ENCODE results near the gene UNC50.

UNC50 gene

DNA sequence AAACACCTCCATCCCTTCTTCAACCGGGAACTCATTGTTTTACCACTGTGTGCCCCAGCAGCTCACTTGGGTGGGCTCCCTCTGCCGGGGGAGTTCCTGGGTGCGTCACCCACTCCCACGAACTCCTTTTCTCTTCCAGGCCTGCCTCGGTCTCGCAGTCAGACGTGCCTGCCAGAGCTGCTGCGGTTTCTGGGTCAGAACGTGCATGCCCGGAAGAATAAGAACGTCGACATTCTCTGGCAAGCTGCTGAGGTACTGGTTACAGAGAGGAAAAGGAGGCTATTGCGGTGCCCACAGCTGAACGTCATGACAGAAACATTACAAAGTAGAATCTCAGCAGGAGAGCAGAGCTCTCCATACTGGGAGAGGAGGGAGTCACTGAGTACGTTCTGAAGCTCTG lies 35.7 kb upstream of the UNC50 start:
- no peak for DNase-seq (ENCODE audit: low read depth, low spot score)
- in situ Hi-C loops (cut with HindIII; ENCODE audit: low sequenced_read_pairs): no loop called here
- H3K4me3 ChIP-seq (ENCODE audit: low read depth, low read length): no peak overlapping the region
- TF ChIP-seq CTCF (IDR thresholded peaks at IDR 0.05; ENCODE audit: low read depth, low read length): no peak

GRCh38 chr2:98573426-98573825 lies 35.0 kb upstream of the UNC50 start:
- DNase-seq (ENCODE audit: low read depth, low spot score): no peak
- TF ChIP-seq CTCF (IDR thresholded peaks at IDR 0.05; ENCODE audit: low read depth, low read length): no peak
- in situ Hi-C loops (cut with HindIII; ENCODE audit: low sequenced_read_pairs): no loop called here
- no peak overlapping the region for H3K4me3 ChIP-seq (ENCODE audit: low read depth, low read length)

DNA sequence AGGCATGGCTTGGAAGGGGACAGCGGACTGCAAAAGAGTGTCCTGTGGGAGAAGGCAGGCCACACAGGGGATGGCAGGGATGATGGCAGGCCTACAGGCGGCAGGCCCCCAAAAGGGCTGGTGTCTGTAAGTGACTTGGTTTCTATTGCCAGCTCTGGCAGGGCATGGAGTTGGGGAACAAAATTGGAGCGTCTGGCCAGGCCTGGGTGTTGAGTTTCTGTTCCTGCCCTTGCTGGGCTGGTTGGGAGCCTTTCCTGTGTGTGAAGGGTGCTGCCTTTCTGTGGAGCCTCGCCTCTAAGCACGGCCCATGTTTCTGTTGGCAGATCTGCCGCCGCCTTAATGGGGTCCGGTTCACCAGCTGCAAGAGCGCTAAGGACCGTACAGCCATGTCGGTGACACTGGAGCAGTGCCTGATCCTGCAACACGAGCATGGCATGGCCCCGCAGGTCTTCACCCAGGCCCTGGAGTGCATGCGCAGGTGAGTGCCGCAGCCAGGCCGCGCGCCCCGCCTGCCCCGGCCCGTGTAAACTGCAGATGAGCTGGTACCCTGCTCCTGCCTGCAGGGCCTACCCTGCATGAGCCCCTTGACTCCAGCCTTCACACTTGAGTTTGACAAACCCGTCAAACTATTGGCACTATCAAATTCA lies 31.6 kb upstream of the UNC50 start:
- in situ Hi-C loops (cut with HindIII; ENCODE audit: low sequenced_read_pairs): no loop called here
- TF ChIP-seq CTCF (IDR thresholded peaks at IDR 0.05; ENCODE audit: low read depth, low read length): no peak
- no peak for DNase-seq (ENCODE audit: low read depth, low spot score)
- no peak overlapping the region for H3K4me3 ChIP-seq (ENCODE audit: low read depth, low read length)

DNA sequence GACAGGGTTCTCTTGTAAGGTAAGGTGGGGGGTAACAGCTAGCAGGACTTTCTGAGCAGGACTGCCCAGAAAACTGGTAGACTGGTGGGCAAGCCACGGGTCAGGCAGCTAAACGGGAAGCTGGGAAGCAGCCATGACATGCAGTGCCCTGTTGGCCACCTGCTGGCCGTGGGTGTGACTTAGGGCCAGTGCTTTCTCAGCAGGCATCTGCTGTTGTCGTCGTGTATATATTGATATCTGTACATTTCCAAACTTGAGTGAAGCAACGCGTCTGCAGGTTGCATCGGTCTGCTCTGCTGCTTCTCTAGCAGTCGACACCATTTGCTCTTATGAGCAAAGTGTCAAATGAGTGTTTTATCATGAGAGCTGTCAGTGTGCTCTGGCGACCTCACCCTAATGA lies 31.1 kb upstream of the UNC50 start:
- in situ Hi-C loops (cut with HindIII; ENCODE audit: low sequenced_read_pairs): no loop called here
- TF ChIP-seq CTCF (IDR thresholded peaks at IDR 0.05; ENCODE audit: low read depth, low read length): peak; percentile 2
- no peak overlapping the region for H3K4me3 ChIP-seq (ENCODE audit: low read depth, low read length)
- DNase-seq (ENCODE audit: low read depth, low spot score): no peak

DNA sequence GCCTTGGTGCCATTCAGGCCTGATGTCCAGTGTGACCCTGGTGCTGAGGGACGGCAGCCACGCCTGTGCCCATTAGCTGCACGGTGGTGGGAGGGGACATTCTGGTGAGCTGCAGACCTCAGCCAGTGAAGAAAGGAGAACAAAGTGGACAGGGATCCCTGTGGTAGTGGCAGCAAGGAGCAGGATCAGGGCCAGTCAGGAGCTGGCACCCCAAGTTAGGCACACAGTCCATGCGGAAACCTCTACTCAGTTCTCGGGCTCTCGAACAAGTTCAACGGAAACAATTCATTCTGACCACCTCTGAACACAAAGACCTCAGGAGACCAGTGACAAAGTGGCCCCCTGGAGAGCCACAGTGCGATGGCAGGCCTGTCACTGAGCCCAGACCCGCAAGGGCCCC lies 30.2 kb upstream of the UNC50 start:
- in situ Hi-C loops (cut with HindIII; ENCODE audit: low sequenced_read_pairs): no loop called here
- no peak overlapping the region for H3K4me3 ChIP-seq (ENCODE audit: low read depth, low read length)
- no peak for TF ChIP-seq CTCF (IDR thresholded peaks at IDR 0.05; ENCODE audit: low read depth, low read length)
- no peak for DNase-seq (ENCODE audit: low read depth, low spot score)

GRCh38 chr2:98579926-98580325 lies 28.5 kb upstream of the UNC50 start:
- no peak for DNase-seq (ENCODE audit: low read depth, low spot score)
- in situ Hi-C loops (cut with HindIII; ENCODE audit: low sequenced_read_pairs): no loop called here
- H3K4me3 ChIP-seq (ENCODE audit: low read depth, low read length): no peak overlapping the region
- no peak for TF ChIP-seq CTCF (IDR thresholded peaks at IDR 0.05; ENCODE audit: low read depth, low read length)

All from astrocyte of the spinal cord (primary cell).